Eye (tissue), 1 donor: ENCODE measurements around the gene ZNF555.
A peak's percentile ranks its signal among the peaks of the same experiment; 100 is the strongest.

Source experiments
- DNase-seq: peaks from one replicate; pipeline ENCODE4 v3.0.0-alpha.2; 2015

The ZNF555 gene

DNA sequence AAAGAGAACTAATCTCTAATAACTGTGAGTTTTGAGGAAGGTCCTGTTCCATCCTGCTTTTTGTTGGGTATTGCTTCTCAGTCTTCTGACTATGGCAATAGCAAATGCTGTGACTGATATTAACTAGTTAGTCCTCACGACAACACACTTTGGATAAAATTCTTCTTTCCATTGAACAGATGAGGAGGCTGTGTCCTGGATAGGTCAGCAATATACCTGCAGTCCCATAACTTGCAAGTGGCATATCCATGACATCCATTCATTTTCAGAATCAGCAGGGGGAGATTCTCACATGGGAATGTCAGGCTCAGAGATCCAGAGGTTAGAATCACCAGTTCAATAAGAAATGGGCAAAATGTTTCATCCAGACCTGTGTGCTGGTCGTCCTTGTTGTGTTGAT is 14.3 kb upstream of the ZNF555 start:
- DNase-seq: no peak

DNA sequence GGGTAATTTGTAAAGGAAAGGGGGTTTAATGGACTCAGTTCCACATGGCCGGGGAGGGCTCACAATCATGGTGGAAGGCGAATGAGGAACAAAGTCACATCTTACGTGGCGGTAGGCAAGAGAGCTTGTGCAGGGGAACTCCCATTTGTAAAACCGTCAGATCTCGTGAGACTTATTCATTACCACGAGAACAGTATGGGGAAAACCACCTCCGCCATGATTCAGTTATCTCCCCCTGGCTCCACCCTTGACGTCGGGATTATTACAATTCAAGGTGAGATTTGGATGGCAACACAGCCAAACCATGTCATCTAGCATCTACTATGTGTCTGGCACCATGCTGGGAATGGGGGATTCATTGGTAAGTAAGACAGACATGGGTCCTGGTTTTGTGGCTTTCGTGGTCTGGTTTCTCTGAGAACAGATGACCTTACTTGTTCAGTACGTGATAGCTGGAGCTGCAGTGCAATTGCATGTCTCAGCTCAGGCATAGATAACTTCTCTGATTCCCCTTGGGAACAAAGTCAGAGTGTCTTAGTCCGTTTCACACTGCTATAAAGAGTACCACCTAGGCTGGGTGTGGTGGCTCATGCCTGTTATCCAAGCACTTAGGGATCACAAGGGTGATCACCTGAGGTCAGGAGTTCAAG is 13.3 kb upstream of the ZNF555 start:
- DNase-seq: no peak

DNA sequence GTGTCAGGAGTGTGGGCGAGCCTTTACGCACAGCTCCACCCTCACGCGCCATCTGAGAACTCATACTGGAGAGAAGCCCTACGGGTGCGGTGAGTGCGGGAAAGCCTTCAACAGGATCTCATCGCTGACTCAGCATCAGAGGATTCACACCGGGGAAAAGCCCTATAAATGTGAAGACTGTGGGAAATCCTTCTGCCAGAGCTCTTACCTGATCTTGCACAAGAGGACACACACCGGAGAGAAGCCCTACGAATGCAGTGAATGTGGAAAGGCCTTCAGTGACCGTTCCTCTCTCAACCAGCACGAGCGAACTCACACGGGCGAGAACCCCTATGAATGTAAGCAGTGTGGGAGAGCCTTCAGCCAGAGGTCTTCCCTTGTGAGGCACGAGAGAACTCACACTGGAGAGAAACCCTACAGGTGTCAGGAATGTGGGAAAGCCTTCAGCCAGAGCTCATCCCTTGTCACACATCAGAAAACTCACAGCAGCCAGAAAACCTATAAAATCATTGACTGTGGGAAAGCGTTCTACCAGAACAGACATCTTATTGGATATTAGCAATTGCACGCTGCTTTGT is 6.9 kb upstream of the ZNF555 start:
- no peak for DNase-seq

DNA sequence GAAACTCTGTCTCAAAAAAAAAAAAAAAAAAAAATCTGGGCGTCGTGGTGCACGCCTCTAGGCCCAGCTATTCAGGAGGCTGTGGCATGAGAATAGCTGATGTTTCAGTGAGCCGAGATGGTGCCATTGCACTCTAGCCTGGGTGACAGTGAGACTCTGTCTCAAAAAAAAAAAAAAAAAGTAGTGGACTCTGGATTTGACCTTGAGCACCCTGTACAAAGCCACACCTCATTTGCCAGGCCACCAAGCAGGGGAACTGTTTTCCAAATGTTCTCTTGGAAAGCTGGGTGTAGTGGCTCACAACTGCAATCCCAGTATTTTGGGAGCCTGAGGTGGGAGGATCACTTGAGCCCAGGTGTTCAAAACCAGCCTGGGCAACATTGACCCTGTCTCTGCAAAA is 3.8 kb upstream of the ZNF555 start:
- DNase-seq: no peak

DNA sequence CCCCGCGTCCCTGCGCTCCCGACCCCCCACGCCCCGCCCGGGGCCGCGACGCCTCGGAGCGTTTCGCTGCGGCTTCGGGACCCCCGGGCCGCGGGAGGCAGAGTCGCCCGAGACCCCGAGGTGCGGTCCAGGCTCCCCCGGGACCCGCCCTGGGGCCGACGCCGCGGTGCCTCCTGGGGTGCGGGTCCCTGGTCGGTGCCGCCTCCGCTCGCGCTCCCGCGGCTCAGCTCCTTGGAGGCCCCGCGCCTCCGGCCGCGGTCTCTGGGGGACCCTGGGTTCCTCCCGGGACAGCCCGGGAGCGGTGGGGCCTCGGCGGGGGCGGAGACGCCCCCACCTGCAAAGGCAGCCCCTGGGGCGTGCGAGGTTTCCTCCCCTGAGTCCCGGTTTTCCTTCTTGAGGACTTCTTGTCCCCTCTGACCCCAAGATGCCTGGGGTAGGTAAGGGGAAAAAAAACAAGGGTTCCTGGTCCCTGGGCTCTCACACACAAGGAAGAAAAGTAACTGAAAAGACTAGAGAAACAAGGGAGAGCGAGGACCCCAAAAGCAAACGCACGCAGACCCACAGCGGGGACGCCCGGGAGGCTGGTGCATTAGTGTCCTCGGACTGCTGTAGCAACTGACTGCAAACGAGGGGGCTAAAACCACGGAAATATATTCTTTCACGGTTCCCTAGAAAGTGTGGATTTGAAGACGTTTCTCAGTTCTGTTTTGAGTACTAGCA is 740 bp downstream of the ZNF555 start:
- peak; percentile 34 for DNase-seq

DNA sequence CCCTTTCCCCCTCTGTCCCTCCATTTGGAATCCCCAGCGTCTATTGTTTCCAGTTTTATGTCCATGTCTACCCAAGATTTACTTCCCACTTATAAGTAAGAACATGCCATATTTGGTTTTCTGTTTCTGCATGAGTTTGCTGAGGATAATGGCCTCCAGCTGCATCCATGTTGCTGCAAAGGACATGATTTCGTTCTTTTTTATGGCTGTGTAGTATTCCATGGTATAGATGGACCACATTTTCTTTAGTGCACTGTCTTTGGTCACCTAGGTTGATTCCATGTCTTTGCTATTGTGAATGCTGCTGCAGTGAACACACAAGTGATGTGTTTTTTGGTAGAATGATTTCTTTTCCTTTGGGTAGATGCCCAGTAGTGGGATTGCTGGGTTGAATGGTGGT is 3.8 kb downstream of the ZNF555 start:
- DNase-seq: no peak

DNA sequence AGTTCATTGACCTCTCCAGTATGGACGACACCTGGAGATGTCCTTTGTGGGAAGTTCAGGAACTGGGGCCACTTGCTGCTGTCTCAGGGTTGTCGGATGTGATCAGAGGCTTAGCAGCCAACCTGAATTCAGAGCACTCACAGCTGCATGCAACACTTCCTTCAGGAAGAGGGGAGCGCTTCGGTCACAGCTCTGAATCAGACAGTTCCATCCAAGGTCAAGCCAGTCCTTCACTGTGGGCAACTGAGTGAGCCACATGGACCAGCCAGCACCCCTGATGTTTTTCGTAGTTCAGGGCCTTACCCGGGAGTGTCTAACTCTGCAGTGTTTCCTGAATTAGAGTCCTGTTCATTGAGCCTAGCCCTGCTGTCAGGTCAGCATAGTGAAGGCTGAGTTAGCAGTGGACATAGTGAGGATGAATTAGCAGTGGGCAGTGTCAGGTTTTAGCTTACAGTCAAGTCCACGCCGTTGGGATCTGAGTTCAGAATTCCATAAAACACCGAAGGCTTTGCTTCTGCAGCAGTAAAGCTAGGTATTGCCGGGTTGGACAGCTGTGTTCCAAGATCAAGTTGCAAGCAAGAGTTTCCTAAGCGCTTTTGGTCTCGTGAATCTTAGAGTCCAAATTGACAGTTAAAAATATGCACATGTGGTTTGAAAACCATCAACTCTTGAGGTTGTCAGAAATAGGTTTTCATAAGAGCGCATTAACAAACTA is 5.1 kb downstream of the ZNF555 start:
- DNase-seq: no peak

DNA sequence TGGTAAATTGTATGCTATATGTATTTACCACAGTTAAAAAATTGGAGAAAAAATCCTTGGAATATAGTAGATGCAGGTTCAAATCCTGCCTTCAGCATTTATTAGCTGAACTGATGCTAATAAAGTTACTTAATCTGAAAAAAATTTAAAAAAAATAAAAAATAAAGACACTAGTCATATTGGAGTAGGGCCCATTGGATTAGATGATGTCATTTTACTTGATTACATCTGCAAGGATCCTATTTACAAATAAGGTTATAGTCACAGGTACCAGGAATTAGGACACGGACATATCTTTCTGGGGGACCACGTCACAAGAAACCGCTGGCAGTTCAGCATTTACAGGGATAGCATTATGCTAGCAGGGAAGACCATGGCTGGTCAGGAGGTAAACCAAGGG is 6.2 kb downstream of the ZNF555 start:
- no peak for DNase-seq

DNA sequence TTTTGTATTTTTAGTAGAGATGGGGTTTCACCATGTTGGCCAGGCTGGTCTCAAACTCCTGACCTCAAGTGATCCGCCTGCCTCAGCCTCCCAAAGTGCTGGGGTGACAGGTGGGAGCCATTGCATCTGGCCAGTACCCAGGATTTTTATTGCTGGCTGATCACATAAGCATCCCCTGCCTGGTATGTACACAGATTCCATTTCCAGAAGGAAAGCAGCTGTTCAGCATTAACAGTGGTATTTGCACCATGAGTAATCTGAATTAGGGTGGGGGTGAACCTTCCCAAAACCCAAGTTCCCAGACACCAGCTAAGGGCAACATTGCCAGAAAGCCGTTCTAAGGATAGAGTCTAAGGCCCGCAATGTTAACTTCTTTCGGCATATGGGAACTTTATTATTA is 7.3 kb downstream of the ZNF555 start:
- peak; percentile 30 for DNase-seq

DNA sequence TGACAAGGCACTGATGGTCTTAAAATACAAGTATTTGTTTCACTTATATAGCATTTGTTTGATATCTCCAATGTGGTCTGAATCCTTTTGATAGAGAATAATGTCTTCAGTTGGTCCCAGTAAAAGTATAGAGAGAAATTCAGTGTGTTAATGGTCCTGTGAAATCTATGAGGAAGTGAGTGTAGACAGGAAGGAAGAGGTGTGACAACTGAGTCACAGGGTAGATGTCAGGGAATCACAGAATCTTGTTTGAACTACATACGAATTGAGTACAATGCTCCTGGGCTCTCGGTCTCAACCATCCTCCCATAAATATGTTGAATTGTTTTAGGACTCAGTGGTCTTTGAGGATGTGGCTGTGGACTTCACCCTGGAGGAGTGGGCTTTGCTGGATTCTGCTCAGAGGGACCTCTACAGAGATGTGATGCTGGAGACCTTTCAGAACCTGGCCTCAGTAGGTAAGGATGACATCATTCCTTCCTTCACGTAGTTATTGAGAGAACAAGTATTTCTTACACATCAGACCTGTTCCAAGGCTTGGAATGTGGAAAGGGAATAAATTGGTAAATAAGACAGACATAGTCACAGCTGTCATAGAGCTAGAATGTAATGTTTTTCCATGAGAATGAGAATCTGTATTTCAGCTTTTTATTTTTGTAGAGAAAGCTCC is 9.1 kb downstream of the ZNF555 start:
- DNase-seq: no peak

DNA sequence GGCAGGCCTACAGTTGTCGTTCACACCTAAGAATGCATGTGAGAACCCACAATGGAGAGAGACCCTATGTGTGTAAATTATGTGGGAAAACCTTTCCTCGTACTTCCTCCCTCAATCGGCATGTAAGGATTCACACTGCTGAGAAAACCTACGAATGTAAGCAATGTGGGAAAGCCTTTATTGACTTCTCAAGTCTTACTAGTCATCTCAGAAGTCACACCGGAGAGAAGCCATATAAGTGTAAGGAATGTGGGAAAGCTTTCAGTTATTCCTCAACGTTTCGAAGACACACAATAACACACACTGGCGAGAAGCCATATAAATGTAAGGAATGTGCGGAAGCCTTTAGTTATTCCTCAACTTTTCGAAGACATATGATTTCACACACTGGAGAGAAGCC is 11.3 kb downstream of the ZNF555 start:
- no peak for DNase-seq

DNA sequence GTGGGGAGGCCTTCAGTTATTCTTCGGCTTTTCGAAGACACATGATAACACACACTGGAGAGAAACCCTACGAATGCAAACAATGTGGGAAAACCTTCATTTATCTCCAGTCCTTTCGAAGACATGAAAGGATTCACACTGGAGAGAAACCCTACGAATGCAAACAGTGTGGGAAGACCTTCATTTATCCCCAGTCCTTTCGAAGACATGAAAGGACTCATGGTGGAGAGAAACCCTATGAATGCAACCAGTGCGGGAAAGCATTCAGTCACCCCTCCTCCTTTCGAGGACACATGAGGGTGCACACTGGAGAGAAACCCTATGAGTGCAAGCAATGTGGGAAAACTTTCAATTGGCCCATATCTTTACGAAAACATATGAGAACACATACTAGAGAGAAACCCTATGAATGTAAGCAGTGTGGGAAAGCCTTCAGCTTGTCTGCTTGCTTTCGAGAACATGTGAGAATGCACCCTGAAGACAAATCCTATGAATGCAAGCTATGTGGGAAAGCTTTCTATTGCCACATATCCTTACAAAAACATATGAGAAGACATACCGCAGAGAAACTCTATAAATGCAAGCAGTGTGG is 11.8 kb downstream of the ZNF555 start:
- DNase-seq: no peak

DNA sequence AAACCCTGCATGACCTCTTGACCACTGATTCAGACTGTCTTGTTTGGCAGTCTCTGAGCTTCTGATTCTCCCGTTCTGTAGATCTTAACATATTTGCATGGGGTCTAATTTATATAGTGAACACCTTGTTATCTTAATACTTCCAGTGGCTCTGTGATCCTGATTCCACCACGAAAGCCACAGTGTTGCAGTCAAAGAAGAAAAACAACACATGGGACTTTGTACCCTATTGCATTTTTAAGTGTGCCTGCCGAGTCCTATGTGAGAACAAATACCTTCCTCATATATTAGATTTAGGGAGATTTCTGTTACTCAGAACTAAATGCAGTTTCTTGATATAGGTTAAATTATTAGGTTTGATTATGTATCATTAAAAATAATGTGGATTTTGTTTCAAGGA is 13.6 kb downstream of the ZNF555 start:
- DNase-seq: no peak

DNA sequence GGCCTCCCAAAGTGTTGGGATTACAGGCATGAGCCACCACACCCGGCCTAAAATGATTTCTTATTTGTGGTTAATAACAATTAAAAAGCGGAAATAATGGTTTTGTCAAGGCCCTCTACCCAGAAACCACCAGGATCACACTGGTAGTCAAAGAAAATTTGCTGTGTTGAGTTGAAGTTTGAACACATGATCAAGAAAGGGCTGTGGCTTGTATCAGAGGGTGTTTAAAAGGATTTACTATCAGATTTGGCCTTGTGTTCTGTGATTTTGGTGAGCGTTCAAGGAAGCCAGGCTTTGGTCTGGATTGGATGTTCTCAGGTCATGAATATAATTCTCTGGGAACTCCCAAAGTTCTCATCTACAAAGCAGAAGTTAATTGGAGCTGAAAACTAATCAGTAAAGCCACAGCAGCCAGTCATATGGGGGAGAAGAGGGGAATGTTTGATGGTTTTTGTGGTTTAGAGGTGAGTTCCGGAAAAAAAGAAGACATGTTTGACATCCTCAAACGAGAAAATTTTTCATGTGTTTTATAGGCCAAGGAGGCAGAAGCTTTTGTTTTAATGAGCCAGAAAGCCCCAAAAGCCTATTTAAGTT is 15.3 kb downstream of the ZNF555 start:
- no peak for DNase-seq

DNA sequence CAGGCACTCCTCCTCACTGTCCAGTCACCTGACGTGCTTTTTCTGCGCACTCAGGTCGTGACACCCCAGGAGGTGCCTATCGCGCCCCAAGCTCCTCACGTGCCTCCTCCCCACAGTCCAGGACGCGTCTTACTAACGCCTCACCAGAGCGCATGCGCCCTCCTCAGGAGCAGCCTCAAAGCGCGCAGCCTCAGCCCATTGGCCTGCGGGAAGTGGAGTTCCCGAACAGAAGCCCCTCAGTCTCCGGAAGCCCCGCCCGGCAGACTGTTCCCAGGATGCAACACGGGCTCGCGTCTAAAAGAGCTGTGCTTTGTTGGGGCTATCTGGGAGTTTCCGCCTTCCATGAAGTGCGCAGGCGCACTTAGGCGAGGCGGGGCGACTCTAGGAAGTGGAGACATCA is 17.6 kb downstream of the ZNF555 start:
- no peak for DNase-seq

DNA sequence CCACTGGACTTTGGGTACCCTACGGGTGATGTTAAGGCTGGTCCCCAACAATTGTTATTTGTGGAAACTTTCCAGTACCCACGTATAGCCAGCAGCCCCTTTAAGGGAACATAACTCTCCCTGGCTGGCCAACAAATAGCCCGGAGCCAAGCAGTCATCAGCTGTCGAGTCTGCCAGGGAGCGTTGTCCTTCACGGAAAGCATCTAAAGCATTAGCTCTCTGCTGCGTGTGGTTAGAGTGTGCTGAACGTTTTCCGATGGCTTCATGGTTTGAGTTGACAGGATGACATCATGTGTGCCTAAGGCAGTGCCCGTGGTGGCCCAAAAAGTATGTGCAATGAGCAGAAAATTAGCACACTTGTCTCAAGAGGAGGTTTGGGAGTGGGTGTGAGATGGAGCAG is 22.5 kb downstream of the ZNF555 start:
- no peak for DNase-seq

DNA sequence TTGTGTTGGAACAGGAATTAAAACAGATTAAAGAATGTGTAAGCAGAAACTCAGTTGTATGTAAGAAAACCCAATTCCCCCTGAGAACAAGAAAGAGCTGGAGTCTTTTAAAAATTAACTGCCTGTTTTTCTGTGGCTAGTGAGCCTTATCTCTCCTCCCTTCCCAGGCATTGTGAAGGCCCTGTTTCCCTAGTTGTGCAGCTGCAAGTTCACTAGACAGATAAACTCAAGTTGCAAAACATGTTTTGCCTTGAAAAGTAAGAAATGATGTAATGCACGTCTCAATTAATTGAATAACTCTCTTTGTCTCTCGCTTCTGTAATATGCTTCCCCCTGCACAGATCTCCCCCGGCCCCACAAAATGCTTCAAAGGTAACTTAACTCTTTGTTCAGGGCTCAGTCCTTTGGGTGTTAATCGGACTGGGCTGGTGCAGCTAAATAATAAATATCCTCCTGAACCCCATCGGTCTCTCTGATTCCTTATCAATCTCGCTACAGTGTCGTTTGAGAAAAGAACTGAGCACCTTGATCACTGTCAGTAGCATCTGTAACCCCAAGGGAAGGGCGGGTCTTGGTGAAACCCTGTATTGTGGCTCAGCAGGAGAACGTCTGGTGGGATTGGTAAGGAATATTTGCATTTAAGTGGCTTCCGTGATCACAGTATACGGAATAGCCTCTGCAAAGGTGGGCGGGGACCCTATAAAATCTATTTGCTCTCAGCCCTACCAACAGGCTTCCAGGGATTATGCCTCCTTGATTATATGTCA is 24.2 kb downstream of the ZNF555 start:
- no peak for DNase-seq

DNA sequence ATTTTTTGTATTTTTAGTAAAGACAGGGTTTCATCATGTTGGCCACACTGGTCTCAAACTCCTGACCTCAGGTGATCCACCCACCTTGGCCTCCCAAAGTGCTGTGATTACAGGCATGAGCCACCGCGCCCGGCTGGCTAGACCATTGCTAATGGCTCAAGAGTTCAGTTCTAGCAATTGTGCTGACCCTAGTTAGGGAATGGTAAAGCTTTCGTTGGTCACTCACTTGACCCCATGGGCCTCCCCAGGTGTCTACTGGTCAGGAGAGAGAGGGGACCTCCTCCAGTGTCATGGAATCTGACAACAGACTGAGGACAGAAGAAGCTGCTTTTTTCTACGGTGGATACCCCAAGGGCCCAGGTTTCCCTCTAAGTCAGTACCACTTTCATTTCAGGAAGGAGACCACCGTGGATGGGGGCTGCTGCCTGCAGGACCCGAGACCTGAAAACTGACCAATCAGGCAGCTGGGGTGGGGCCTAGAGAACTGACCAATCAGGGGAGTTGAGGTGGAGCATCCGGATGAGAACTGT is 25.3 kb downstream of the ZNF555 start:
- no peak for DNase-seq

DNA sequence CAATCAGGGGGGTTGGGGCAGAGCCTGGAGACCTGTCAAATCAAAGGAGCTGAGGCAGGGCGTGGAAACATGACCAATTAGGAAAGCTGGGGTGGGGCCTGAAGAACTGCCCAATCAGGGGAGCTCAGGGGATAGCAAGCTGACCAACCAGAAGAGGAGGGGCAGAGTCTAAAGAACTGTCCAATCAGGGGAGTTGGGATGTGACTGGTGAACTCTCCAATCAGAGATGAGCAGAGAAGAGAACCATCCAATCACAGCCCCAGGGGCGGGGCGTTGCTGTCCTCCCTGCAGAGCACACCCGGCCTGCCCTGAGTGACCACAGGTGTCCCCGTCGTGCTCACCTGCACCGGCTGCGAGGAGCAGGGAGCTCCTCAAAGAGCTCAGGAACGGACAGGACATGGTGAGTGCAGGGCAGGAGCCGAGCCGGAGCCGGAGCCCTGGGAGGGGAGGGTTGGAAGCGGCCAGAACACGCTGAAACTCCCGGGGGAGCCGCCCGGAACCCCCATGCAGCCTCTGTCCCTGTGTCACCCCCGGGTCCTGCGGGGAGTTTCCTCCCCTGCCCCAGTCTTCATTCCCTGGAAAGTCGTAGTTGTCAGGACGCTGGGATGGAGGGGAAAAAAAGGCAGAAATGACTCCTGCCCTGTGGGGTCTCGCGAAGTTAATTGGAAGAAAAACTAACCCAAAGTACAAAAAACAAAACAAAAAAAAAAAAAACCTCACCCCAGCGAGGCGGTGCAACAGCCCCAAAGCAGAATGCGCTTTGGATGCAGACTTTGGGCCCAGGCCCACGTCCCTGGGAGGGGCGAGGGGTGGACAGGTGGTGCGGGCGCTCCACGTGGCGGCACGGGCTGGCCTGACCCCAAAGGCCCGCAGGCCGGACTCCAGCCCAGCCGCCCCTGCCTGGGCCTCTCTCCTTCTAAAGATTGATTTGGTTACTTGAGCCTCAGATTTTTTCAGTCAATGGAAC is 26.0 kb downstream of the ZNF555 start, which contains the start of gene ZNF556:
ZNF556 (plus strand) TSS at position 311 of the 967 bp plus-strand sequence; CDS start at position 398, 87 bp downstream.
- DNase-seq: no peak

DNA sequence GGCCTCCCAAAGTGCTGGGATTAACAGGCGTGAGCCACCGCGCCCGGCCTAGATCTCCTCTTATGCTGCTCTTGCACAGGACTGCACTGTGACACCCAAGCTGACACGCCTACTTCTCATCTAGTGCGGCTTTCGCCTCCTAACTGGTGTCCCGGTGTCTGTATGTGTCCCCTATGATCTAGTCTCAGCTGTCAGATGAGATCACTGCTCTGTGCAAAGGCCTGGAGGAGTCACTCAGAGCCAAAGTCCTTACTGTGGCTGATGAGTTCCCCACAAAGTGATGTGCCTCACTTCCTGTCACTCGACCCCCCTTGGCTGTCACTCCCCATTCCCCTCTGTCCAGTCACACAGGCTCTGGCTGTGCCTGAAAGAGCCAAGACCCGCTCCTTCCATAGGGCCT is 28.3 kb downstream of the ZNF555 start:
- no peak for DNase-seq
